ENCODE data around the gene SV2C.

SV2C gene

GRCh38 chr5:76388791-76389512, 305.8 kb downstream of the SV2C start:
- H3K4me3 ChIP-seq (ENCODE audit: low read length) = no peak overlapping the region
- no peaks in the 10 kb centered on the region for H3K9me3 ChIP-seq (ENCODE audit: insufficient read depth, low read length)
- H3K4me2 ChIP-seq (ENCODE audit: low read length) = no peak overlapping the region
- no peaks in the 10 kb centered on the region for H3K36me3 ChIP-seq (replicated peaks; ENCODE audit: low read depth, low read length)
- no peaks in the 10 kb centered on the region for H3K4me1 ChIP-seq (ENCODE audit: low read length)
- H3K27me3 ChIP-seq (ENCODE audit: low read depth, low read length) = no peaks in the 10 kb centered on the region
- H3K79me2 ChIP-seq (ENCODE audit: low read length) = no peaks in the 10 kb centered on the region
- no peak overlapping the region for H3K9ac ChIP-seq (ENCODE audit: low read length)
- H3K27ac ChIP-seq (ENCODE audit: low read length) = no peak overlapping the region
- TF ChIP-seq, protein P1, sequence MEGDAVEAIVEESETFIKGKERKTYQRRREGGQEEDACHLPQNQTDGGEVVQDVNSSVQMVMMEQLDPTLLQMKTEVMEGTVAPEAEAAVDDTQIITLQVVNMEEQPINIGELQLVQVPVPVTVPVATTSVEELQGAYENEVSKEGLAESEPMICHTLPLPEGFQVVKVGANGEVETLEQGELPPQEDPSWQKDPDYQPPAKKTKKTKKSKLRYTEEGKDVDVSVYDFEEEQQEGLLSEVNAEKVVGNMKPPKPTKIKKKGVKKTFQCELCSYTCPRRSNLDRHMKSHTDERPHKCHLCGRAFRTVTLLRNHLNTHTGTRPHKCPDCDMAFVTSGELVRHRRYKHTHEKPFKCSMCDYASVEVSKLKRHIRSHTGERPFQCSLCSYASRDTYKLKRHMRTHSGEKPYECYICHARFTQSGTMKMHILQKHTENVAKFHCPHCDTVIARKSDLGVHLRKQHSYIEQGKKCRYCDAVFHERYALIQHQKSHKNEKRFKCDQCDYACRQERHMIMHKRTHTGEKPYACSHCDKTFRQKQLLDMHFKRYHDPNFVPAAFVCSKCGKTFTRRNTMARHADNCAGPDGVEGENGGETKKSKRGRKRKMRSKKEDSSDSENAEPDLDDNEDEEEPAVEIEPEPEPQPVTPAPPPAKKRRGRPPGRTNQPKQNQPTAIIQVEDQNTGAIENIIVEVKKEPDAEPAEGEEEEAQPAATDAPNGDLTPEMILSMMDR (IDR thresholded peaks at IDR 0.05; ENCODE audit: low read depth, low read length) = no peak
- no peak for TF ChIP-seq EZH2phosphoT487 (IDR thresholded peaks at IDR 0.05; ENCODE audit: low read depth)
- H4K20me1 ChIP-seq (ENCODE audit: insufficient read depth, low read length) = no peaks in the 10 kb centered on the region
- no peak overlapping the region for H2AFZ ChIP-seq (ENCODE audit: low read depth, low read length)

GRCh38 chr5:76389513-76390154, 306.5 kb downstream of the SV2C start:
- H3K9ac ChIP-seq (ENCODE audit: low read length) = no peak overlapping the region
- no peaks in the 10 kb centered on the region for H4K20me1 ChIP-seq (ENCODE audit: insufficient read depth, low read length)
- H3K27me3 ChIP-seq (ENCODE audit: low read depth, low read length) = no peaks in the 10 kb centered on the region
- H3K4me2 ChIP-seq (ENCODE audit: low read length) = no peak overlapping the region
- H3K27ac ChIP-seq (ENCODE audit: low read length) = no peak overlapping the region
- no peaks in the 10 kb centered on the region for H3K9me3 ChIP-seq (ENCODE audit: insufficient read depth, low read length)
- H2AFZ ChIP-seq (ENCODE audit: low read depth, low read length) = no peak overlapping the region
- no peaks in the 10 kb centered on the region for H3K36me3 ChIP-seq (replicated peaks; ENCODE audit: low read depth, low read length)
- H3K4me1 ChIP-seq (ENCODE audit: low read length) = no peaks in the 10 kb centered on the region
- no peaks in the 10 kb centered on the region for H3K79me2 ChIP-seq (ENCODE audit: low read length)
- TF ChIP-seq, protein P1 (IDR thresholded peaks at IDR 0.05; ENCODE audit: low read depth, low read length) = no peak
- TF ChIP-seq EZH2phosphoT487 (IDR thresholded peaks at IDR 0.05; ENCODE audit: low read depth) = no peak
- H3K4me3 ChIP-seq (ENCODE audit: low read length) = no peak overlapping the region

DNA sequence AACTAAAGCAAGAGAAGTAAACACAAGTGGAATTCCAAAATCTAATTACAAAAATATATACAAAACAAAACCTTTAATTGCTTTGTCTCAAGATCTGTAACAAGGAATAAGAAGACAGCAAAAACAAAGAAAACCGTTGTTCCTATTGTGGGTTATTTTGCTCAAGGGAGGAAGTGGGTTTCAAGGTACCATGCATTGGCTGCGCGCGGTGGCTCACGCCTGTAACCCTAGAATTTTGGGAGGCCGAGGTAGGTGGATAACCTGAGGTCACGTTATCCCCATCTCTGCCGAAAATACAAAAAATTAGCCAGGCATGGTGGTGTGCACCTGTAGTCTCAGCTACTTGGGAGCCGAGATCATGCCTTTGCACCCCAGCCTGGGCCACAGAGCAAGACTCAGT, 307.8 kb downstream of the SV2C start:
- Histone ChIP-seq H3K9me3 (ENCODE audit: insufficient read depth, low read length) (no peaks in the 10 kb centered on the region), H3K27ac (ENCODE audit: low read length) (no peak overlapping the region), H3K36me3 (replicated peaks; ENCODE audit: low read depth, low read length) (no peaks in the 10 kb centered on the region), H3K4me2 (ENCODE audit: low read length) (no peak overlapping the region), H4K20me1 (ENCODE audit: insufficient read depth, low read length) (no peaks in the 10 kb centered on the region), H3K4me1 (ENCODE audit: low read length) (no peaks in the 10 kb centered on the region), H3K79me2 (ENCODE audit: low read length) (no peaks in the 10 kb centered on the region), H3K4me3 (ENCODE audit: low read length) (no peak overlapping the region), H3K9ac (ENCODE audit: low read length) (no peak overlapping the region), H3K27me3 (ENCODE audit: low read depth, low read length) (no peaks in the 10 kb centered on the region), H2AFZ (ENCODE audit: low read depth, low read length) (no peak overlapping the region)
- TF ChIP-seq, protein P1 (IDR thresholded peaks at IDR 0.05; ENCODE audit: low read depth, low read length) = no peak
- no peak for TF ChIP-seq EZH2phosphoT487 (IDR thresholded peaks at IDR 0.05; ENCODE audit: low read depth)

DNA sequence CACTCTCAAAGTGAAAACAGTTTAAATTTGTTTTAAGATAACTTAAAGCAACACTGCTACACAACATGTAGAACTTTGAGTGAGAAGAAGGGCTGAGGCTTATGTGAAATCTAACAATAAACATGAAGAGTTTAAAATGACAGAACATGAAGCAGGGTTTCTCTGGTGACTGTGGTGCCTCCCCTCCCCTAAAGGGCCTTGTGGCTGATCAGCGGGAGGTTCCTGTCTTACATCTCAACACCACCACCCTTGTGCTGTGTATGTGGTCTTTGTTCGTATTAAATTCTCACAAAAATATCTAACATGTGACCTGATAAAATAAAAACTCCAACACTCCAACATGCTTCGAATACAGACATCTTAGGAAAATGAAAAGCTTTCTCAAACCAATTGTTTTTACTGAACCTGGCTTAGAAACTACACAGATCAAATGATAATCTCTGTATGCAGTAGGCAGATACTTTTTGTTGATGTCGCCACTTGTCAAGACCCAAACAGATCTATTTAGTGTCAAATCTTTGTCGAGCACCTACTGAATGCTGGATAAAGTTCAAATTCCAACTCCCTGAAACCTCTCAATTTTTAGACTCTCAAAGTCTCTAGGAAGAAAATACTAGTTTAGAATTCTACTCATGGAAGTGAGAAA, 310.0 kb downstream of the SV2C start:
- TF ChIP-seq, protein P1 (IDR thresholded peaks at IDR 0.05; ENCODE audit: low read depth, low read length) = no peak
- no peak for TF ChIP-seq EZH2phosphoT487 (IDR thresholded peaks at IDR 0.05; ENCODE audit: low read depth)
- H3K4me1 ChIP-seq (ENCODE audit: low read length) = no peaks in the 10 kb centered on the region
- no peaks in the 10 kb centered on the region for H3K9me3 ChIP-seq (ENCODE audit: insufficient read depth, low read length)
- H2AFZ ChIP-seq (ENCODE audit: low read depth, low read length) = no peak overlapping the region
- no peak overlapping the region for H3K4me2 ChIP-seq (ENCODE audit: low read length)
- no peaks in the 10 kb centered on the region for H3K27me3 ChIP-seq (ENCODE audit: low read depth, low read length)
- no peak overlapping the region for H3K4me3 ChIP-seq (ENCODE audit: low read length)
- no peaks in the 10 kb centered on the region for H4K20me1 ChIP-seq (ENCODE audit: insufficient read depth, low read length)
- no peak overlapping the region for H3K9ac ChIP-seq (ENCODE audit: low read length)
- H3K79me2 ChIP-seq (ENCODE audit: low read length) = no peaks in the 10 kb centered on the region
- no peak overlapping the region for H3K27ac ChIP-seq (ENCODE audit: low read length)
- H3K36me3 ChIP-seq (replicated peaks; ENCODE audit: low read depth, low read length) = no peaks in the 10 kb centered on the region
